IMR-90 (cell line): ENCODE data around the gene C5AR1. TPM values are rescaled to one million over a fixed set of nuclear protein-coding genes. Genes with fewer than 3 reads are reported as not detected.
A peak's percentile ranks its signal among the peaks of the same experiment; 100 is the strongest.

Source experiments
- ATAC-seq: fragments of 200-7000 bp; cut with Tn5 transposase; 2 replicates; pipeline ENCODE4 v1.9.1; 2020; ENCODE audit warnings: low read depth, mild to moderate bottlenecking, moderate library complexity
- BruUV-seq: library from RNA; stranded (reverse); fragments of 400-500 nt; replicated peaks from 2 replicates; lab custom pipeline; 2021; lab: Mats Ljungman, UMichigan
- CTCF ChIA-PET: fragments of 300-600 bp; formaldehyde crosslinking; extraction: SDS; loops from one replicate; lab custom pipeline; 2021; ENCODE audit warnings: antibody characterized with exemption; lab: Yijun Ruan, JAX
- POLR2A ChIA-PET: fragments of 300-600 bp; sonication (Branson Sonifier 250); formaldehyde crosslinking; loops from one replicate; lab custom pipeline; 2022; ENCODE audit warnings: antibody characterized with exemption; ENCODE audit not compliant: unreplicated experiment; lab: Charles Lee
- DNase-seq: peaks from one replicate; pipeline ENCODE4 v3.0.0; 2013
- H2AFZ ChIP-seq: replicated peaks from 2 replicates; pipeline ENCODE3; 2013; ENCODE audit warnings: low read length, mild to moderate bottlenecking; ENCODE audit not compliant: poor library complexity
- H2AK5ac ChIP-seq: 2 replicates; pipeline ENCODE4 v1.6.1; 2013; ENCODE audit warnings: low read depth, low read length, inconsistent platforms
- H2AK9ac ChIP-seq: replicated peaks from 2 replicates; pipeline ENCODE3; 2013; ENCODE audit warnings: mild to moderate bottlenecking, low read depth, low read length, moderate library complexity; ENCODE audit not compliant: poor library complexity
- H2BK120ac ChIP-seq: 2 replicates; pipeline ENCODE4 v1.6.1; 2013; ENCODE audit warnings: low read depth, low read length, inconsistent platforms
- H2BK15ac ChIP-seq: 3 replicates; pipeline ENCODE4 v1.6.1; 2013; ENCODE audit warnings: low read depth, low read length, inconsistent platforms
- H2BK20ac ChIP-seq: 2 replicates; pipeline ENCODE4 v1.6.1; 2013; ENCODE audit warnings: low read depth, mild to moderate bottlenecking, inconsistent platforms, low read length, moderate library complexity
- H2BK5ac ChIP-seq: 2 replicates; pipeline ENCODE4 v1.6.1; 2013; ENCODE audit warnings: mild to moderate bottlenecking, low read depth, low read length, inconsistent platforms; ENCODE audit not compliant: poor library complexity, severe bottlenecking
- H3K14ac ChIP-seq: replicated peaks from 2 replicates; pipeline ENCODE4 v1.6.1; 2013; ENCODE audit warnings: low read depth, low read length, inconsistent platforms
- H3K18ac ChIP-seq: 2 replicates; pipeline ENCODE4 v1.6.1; 2013; ENCODE audit warnings: low read depth, low read length, control low read depth
- H3K23ac ChIP-seq: 2 replicates; pipeline ENCODE4 v1.6.1; 2013; ENCODE audit warnings: low read depth, low read length, inconsistent platforms
- H3K27ac ChIP-seq: 2 replicates; pipeline ENCODE4 v1.5.1; 2013; ENCODE audit warnings: mild to moderate bottlenecking, control low read depth, low read length; ENCODE audit not compliant: insufficient read depth
- H3K27me3 ChIP-seq: 2 replicates; pipeline ENCODE4 v1.6.1; 2013; ENCODE audit warnings: low read length; ENCODE audit not compliant: control insufficient read depth, insufficient read depth
- H3K36me3 ChIP-seq: 2 replicates; pipeline ENCODE4 v1.6.1; 2013; ENCODE audit warnings: low read length, mixed read lengths; ENCODE audit not compliant: control insufficient read depth, insufficient read depth
- H3K4ac ChIP-seq: 2 replicates; pipeline ENCODE4 v1.6.1; 2013; ENCODE audit warnings: low read depth, low read length, inconsistent platforms
- H3K4me1 ChIP-seq: 2 replicates; pipeline ENCODE4 v1.6.1; 2013; ENCODE audit warnings: low read length, mixed read lengths; ENCODE audit not compliant: control insufficient read depth, insufficient read depth
- H3K4me2 ChIP-seq: 2 replicates; pipeline ENCODE4 v1.6.1; 2013; ENCODE audit warnings: low read depth, mild to moderate bottlenecking, control low read depth, low read length, moderate library complexity
- H3K4me3 ChIP-seq: 2 replicates; pipeline ENCODE4 v1.5.1; 2013; ENCODE audit warnings: low read depth, mild to moderate bottlenecking, control low read depth, low read length, moderate library complexity; ENCODE audit not compliant: insufficient read depth
- H3K56ac ChIP-seq: 2 replicates; pipeline ENCODE4 v1.6.1; 2013; ENCODE audit warnings: low read length, inconsistent platforms; ENCODE audit not compliant: insufficient read depth; ENCODE audit errors: extremely low read depth
- H3K79me1 ChIP-seq, 2 experiments: 2 replicates each; pipeline ENCODE4 v1.6.1; 2013; ENCODE audit warnings: low read length in 2 of 2, inconsistent platforms in 1 of 2, low read depth in 1 of 2
- H3K9ac ChIP-seq: 2 replicates; pipeline ENCODE4 v1.6.1; 2013; ENCODE audit warnings: low read depth, low read length, control low read depth
- H3K9me1 ChIP-seq: 2 replicates; pipeline ENCODE4 v1.6.1; 2013; ENCODE audit warnings: low read length, inconsistent platforms; ENCODE audit not compliant: insufficient read depth
- H3K9me3 ChIP-seq: 2 replicates; pipeline ENCODE4 v1.6.1; 2013; ENCODE audit warnings: low read length; ENCODE audit not compliant: control insufficient read depth, insufficient read depth
- H4K20me1 ChIP-seq: 2 replicates; pipeline ENCODE4 v1.6.1; 2013; ENCODE audit warnings: low read length, inconsistent platforms; ENCODE audit not compliant: insufficient read depth
- H4K5ac ChIP-seq: 2 replicates; pipeline ENCODE4 v1.6.1; 2013; ENCODE audit warnings: mild to moderate bottlenecking, low read depth, low read length, control low read depth
- H4K8ac ChIP-seq, 2 experiments: 2 replicates each; pipeline ENCODE4 v1.6.1; 2013; ENCODE audit warnings: low read depth in 2 of 2, low read length in 2 of 2, control low read depth in 1 of 2, inconsistent platforms in 1 of 2
- H4K91ac ChIP-seq: 2 replicates; pipeline ENCODE4 v1.6.1; 2013; ENCODE audit warnings: low read depth, low read length, inconsistent platforms; ENCODE audit not compliant: insufficient read depth
- BHLHE40 ChIP-seq: fragments of 150-350 bp; IDR thresholded peaks from 2 replicates; pipeline ENCODE4 v1.6.1; 2016; ENCODE audit warnings: mild to moderate bottlenecking, low read depth, low read length
- CEBPB ChIP-seq: IDR thresholded peaks from 2 replicates; pipeline ENCODE4 v1.6.1; 2012; ENCODE audit warnings: low read depth, low read length, improper control_type of control experiment
- CHD1 ChIP-seq: IDR thresholded peaks from 2 replicates; pipeline ENCODE4 v1.6.1; 2012; ENCODE audit warnings: low read depth, low read length, improper control_type of control experiment
- CTCF ChIP-seq: conservative IDR thresholded peaks from 2 replicates; pipeline ENCODE4 v1.5.1; 2012; ENCODE audit warnings: mild to moderate bottlenecking, low read depth, low read length, improper control_type of control experiment
- ELK1 ChIP-seq: fragments of 150-350 bp; IDR thresholded peaks from 2 replicates; pipeline ENCODE4 v1.6.1; 2016; ENCODE audit warnings: low read depth, mild to moderate bottlenecking, low read length, moderate library complexity, borderline replicate concordance
- FOS ChIP-seq: fragments of 150-350 bp; IDR thresholded peaks from 2 replicates; pipeline ENCODE4 v1.6.1; 2016; ENCODE audit warnings: low read depth, low read length
- MAZ ChIP-seq: IDR thresholded peaks from 2 replicates; pipeline ENCODE4 v1.6.1; 2012; ENCODE audit warnings: low read depth, mild to moderate bottlenecking, low read length, improper control_type of control experiment, moderate library complexity, borderline replicate concordance
- MXI1 ChIP-seq: IDR thresholded peaks from 2 replicates; pipeline ENCODE4 v1.6.1; 2012; ENCODE audit warnings: low read depth, mild to moderate bottlenecking, low read length, moderate library complexity, borderline replicate concordance
- NFE2L2 ChIP-seq: fragments of 150-350 bp; IDR thresholded peaks from 2 replicates; pipeline ENCODE4 v1.6.1; 2016; ENCODE audit warnings: low read depth, mild to moderate bottlenecking, low read length
- POLR2A ChIP-seq: IDR thresholded peaks from 2 replicates; pipeline ENCODE4 v1.6.1; 2012; ENCODE audit warnings: mild to moderate bottlenecking, low read depth, low read length
- RCOR1 ChIP-seq: IDR thresholded peaks from 2 replicates; pipeline ENCODE4 v1.6.1; 2012; ENCODE audit warnings: mild to moderate bottlenecking, low read length, improper control_type of control experiment; ENCODE audit not compliant: insufficient replicate concordance
- RFX5 ChIP-seq: IDR thresholded peaks from 2 replicates; pipeline ENCODE4 v1.8.0; 2012; ENCODE audit warnings: low read depth, mild to moderate bottlenecking, low read length, moderate library complexity
- USF2 ChIP-seq: fragments of 150-350 bp; IDR thresholded peaks from 2 replicates; pipeline ENCODE4 v1.6.1; 2017; ENCODE audit warnings: mild to moderate bottlenecking, antibody characterized with exemption, low read length, low read depth
- WGBS, 2 experiments: methylation state at CpG; one replicate each; pipeline versions ENCODE4 v1.1.5 to v1.1.7; 2013; ENCODE audit warnings: missing lambda C conversion rate in 2 of 2; ENCODE audit not compliant: insufficient read length in 1 of 2; ENCODE audit errors: extremely low coverage in 2 of 2; 5-methylcytosine and 5-hydroxymethylcytosine counted together
- dilution Hi-C: fragments of 300-500 bp; cut with HindIII; formaldehyde crosslinking; loops from one replicate; pipeline ENCODE4 v1.14.3; 2018; ENCODE audit warnings: low sequenced_read_pairs; ENCODE audit not compliant: unreplicated experiment
- in situ Hi-C: fragments of 300-500 bp; cut with MboI; formaldehyde crosslinking; loops from 3 replicates; pipeline ENCODE4 v1.14.3; 2019; ENCODE audit warnings: low sequenced_read_pairs, inconsistent platforms, mixed read lengths
- intact Hi-C: fragments of 100-400 bp; cut with micrococcal nuclease; formaldehyde crosslinking; loops from 2 replicates; pipeline ENCODE4 v1.10.0; 2022
- polyA plus RNA-seq, 3 experiments: library from polyadenylated mRNA; depleted of rRNA; stranded (reverse); fragments of >200 nt; gene quantifications; 2 replicates each; pipeline ENCODE4 v1.2.3, GENCODE V29; 2012; ENCODE audit warnings: low replicate concordance in 1 of 3
- total RNA-seq: library from RNA; depleted of rRNA; stranded (reverse); fragments of >200 nt; gene quantifications from 2 replicates; pipeline ENCODE4 v1.2.3, GENCODE V29; 2012

The C5AR1 gene
- total and polyA plus RNA-seq, 2 of the 4 experiments (the other 2 are of a cell fraction) = under 0.01 to 1.0 TPM

GRCh38 chr19:47274071-47274890 lies 35.4 kb upstream of the C5AR1 start, which contains the start of gene INAFM1:
TSS of gene INAFM1 (plus strand) at chr19:47274885. CDS start at chr19:47274920, 35 bp downstream.
- in situ Hi-C loops = no loop called here
- no TSS peak for BruUV-seq
- Histone ChIP-seq H3K36me3 (peaks cover 27% of the 10 kb centered on the region), H3K4me3 (peak within 1 kb of the TSS; percentile 99), H3K9ac (peak within 1 kb of the TSS; percentile 85), H4K20me1 (peaks cover 20% of the 10 kb centered on the region), H3K9me3 (no peaks in the 10 kb centered on the region), H4K91ac (peak within 1 kb of the TSS; percentile 77), H3K4me1 (peaks cover 14% of the 10 kb centered on the region), H3K4me2 (peak within 1 kb of the TSS; percentile 100), H2BK20ac (peak within 1 kb of the TSS; percentile 26; the same call in 1 of the 2 replicates), H3K23ac (peak within 1 kb of the TSS; percentile 69), H2AK5ac (peak within 1 kb of the TSS; percentile 83), H2AK9ac (peak within 1 kb of the TSS; percentile 99), H2BK120ac (peak within 1 kb of the TSS; percentile 38), H4K5ac (peak within 1 kb of the TSS; percentile 62), H3K4ac (peak within 1 kb of the TSS; percentile 74), H3K56ac (peak within 1 kb of the TSS; percentile 88), H2BK15ac (peak within 1 kb of the TSS; percentile 37; the same call in 1 of the 3 replicates), H3K9me1 (peaks cover 13% of the 10 kb centered on the region), H3K18ac (peak within 1 kb of the TSS; percentile 91), H3K27me3 (no peaks in the 10 kb centered on the region), H4K8ac (peak within 1 kb of the TSS; percentile 87 to 91), H3K27ac (peak within 1 kb of the TSS; percentile 97), H2AFZ (peak within 1 kb of the TSS; percentile 99), H3K79me1 (peaks cover 6 to 34% of the 10 kb centered on the region in 2 experiments; a peak in 3 of 4 replicates), H3K14ac (peak within 1 kb of the TSS; percentile 85), H2BK5ac (peak within 1 kb of the TSS; percentile 97)
- dilution Hi-C loops = no loop called here
- intact Hi-C loops = no loop called here
- WGBS, 2 experiments = 0% methylated on average over 16 of the region's 72 CpGs; no CpG with 5 or more reads in 1 of the 2 experiments
- CTCF ChIA-PET = interaction anchor here (0.8 to 1.4 kb wide), 4 partner anchors 10 to 118 kb away, joined by 3 read pairs; partner anchors contain the start of gene CCDC9
- ATAC-seq (peak; percentile 75), DNase-seq (peak; percentile 86)
- POLR2A ChIA-PET = interaction anchor here (0.6 to 1.0 kb wide), 3 partner anchors 18 to 84 kb away, joined by 3 to 5 read pairs (median 3); no protein-coding TSS in a partner anchor
- TF ChIP-seq POLR2A (peak; percentile 70), USF2 (no peak), RFX5 (no peak), BHLHE40 (no peak), RCOR1 (no peak), MAZ (peak; percentile 40; the same call in 1 of the 2 replicates), NFE2L2 (no peak), ELK1 (no peak), CHD1 (no peak), CTCF (no peak), CEBPB (no peak), FOS (no peak), MXI1 (peak; percentile 20; the same call in 1 of the 2 replicates)
